ENCODE measurements around the gene MICALL2.
"Not testable (repeated sequence)": the region's sequence is repeated elsewhere in the genome, so short reads cannot be mapped to it uniquely, and the experiment has no call there.

The MICALL2 gene

DNA sequence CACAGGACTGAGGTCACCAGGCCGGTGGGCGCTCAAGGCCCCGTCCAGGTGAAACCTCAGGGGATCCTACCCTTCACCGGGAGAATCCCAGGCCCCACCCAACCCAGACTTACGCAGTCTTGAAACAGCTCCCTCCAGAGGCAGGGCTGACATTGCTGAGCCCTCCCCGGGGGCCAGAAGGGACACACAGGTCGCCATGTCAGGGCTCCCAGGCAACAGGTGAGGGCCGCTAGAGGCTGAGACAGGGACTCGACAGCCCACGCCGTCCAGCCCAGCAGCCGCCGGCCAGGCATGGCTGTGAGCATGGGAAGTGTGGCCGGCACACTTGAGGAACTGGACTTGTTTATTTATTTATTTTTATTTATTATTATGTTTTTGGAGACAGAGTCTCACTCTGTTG lies 10.3 kb downstream of the MICALL2 start:
- H3K4me3 ChIP-seq (ENCODE audit: low read length) = no peak overlapping the region
- TF ChIP-seq, protein P1, sequence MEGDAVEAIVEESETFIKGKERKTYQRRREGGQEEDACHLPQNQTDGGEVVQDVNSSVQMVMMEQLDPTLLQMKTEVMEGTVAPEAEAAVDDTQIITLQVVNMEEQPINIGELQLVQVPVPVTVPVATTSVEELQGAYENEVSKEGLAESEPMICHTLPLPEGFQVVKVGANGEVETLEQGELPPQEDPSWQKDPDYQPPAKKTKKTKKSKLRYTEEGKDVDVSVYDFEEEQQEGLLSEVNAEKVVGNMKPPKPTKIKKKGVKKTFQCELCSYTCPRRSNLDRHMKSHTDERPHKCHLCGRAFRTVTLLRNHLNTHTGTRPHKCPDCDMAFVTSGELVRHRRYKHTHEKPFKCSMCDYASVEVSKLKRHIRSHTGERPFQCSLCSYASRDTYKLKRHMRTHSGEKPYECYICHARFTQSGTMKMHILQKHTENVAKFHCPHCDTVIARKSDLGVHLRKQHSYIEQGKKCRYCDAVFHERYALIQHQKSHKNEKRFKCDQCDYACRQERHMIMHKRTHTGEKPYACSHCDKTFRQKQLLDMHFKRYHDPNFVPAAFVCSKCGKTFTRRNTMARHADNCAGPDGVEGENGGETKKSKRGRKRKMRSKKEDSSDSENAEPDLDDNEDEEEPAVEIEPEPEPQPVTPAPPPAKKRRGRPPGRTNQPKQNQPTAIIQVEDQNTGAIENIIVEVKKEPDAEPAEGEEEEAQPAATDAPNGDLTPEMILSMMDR (conservative IDR thresholded peaks at IDR 0.05; ENCODE audit: low read depth, low read length) = no peak
- DNase-seq (ENCODE audit: low read depth) = no peak

DNA sequence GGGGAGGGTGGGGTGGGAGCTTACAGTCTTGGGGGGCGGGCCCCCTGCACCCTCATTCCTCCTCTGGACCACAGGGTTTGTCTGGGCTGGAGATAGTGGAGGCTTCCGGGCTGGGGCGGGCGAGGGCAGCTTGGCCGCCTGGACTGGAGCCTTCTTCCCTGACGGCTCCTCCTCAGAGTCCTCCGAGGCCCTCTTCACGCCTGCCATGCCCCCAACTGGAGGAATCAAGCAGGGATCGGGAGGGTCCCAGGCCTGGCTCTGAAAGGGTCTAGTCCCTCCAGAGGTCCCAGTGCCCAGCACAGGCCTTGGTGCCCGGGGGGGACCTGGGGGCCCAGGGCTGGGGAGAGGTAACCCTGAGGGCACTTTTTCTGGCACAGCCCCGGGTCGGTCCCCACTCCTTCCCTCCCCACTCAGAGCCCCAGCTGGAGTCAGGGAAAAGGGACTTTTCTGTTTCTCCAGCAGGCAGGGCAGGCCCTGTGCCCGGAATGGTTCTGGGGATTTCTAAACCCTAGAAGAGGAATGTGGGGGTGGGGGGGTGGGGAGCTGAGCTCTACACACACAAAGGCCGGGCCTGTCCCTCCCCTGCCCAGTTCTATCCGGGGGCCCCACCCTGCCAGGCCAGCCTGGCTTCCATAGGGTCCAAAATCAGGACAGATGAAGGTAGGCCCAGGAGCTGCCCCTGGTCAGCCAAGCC lies 11.6 kb downstream of the MICALL2 start:
- H3K4me3 ChIP-seq (ENCODE audit: low read length) = no peak overlapping the region
- DNase-seq (ENCODE audit: low read depth) = no peak
- TF ChIP-seq, protein P1 (conservative IDR thresholded peaks at IDR 0.05; ENCODE audit: low read depth, low read length) = no peak

DNA sequence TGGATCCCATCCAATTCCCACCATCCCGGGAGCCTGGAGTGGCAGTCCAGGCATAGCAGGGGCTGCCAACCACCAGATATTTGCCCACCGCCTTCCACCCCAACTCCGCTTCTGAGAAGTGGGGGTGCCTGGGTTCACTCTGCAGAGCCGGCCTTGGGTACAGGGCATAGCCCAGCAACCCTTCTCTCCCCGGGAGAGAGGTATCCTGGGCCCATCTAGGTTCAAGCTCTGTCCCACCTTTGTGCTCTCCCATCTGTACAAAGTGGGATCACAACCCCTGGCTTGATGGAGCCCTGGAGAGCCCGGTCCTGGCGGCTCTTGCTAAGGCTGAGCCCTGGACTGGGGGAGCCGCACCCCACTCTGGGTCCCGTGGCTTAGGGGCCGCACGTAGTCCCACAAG lies 12.2 kb downstream of the MICALL2 start:
- H3K4me3 ChIP-seq (ENCODE audit: low read length) = no peak overlapping the region
- TF ChIP-seq, protein P1 (conservative IDR thresholded peaks at IDR 0.05; ENCODE audit: low read depth, low read length) = no peak
- no peak for DNase-seq (ENCODE audit: low read depth)

GRCh38 chr7:1446620-1447032 lies 12.6 kb downstream of the MICALL2 start:
- no peak overlapping the region for H3K4me3 ChIP-seq (ENCODE audit: low read length)
- DNase-seq (ENCODE audit: low read depth) = no peak
- TF ChIP-seq, protein P1 (conservative IDR thresholded peaks at IDR 0.05; ENCODE audit: low read depth, low read length) = no peak

GRCh38 chr7:1446026-1446425 lies 13.2 kb downstream of the MICALL2 start:
- not testable (repeated sequence) for DNase-seq (ENCODE audit: low read depth)

GRCh38 chr7:1445341-1445740 lies 13.9 kb downstream of the MICALL2 start:
- no peak for DNase-seq (ENCODE audit: low read depth)
- TF ChIP-seq, protein P1 (conservative IDR thresholded peaks at IDR 0.05; ENCODE audit: low read depth, low read length) = no peak
- H3K4me3 ChIP-seq (ENCODE audit: low read length) = no peak overlapping the region

More at GRCh38 chr7:1446026-1446425, 13.2 kb downstream of the MICALL2 start:
- H3K4me3 ChIP-seq (ENCODE audit: low read length) = not testable (repeated sequence)

- no peak overlapping the region for H3K4me3 ChIP-seq (ENCODE audit: low read length)
- DNase-seq (ENCODE audit: low read depth) = no peak
- TF ChIP-seq, protein P1 (conservative IDR thresholded peaks at IDR 0.05; ENCODE audit: low read depth, low read length) = no peak
Observed at GRCh38 chr7:1444925-1445322, 14.3 kb downstream of the MICALL2 start.
